Putamen (tissue), 1 donor: ENCODE data around the gene OSBPL10.

Experiments
- DNase-seq: peaks from one replicate; pipeline ENCODE4 v3.0.0-alpha.2; 2016; ENCODE audit warnings: low spot score

Gene OSBPL10

DNA sequence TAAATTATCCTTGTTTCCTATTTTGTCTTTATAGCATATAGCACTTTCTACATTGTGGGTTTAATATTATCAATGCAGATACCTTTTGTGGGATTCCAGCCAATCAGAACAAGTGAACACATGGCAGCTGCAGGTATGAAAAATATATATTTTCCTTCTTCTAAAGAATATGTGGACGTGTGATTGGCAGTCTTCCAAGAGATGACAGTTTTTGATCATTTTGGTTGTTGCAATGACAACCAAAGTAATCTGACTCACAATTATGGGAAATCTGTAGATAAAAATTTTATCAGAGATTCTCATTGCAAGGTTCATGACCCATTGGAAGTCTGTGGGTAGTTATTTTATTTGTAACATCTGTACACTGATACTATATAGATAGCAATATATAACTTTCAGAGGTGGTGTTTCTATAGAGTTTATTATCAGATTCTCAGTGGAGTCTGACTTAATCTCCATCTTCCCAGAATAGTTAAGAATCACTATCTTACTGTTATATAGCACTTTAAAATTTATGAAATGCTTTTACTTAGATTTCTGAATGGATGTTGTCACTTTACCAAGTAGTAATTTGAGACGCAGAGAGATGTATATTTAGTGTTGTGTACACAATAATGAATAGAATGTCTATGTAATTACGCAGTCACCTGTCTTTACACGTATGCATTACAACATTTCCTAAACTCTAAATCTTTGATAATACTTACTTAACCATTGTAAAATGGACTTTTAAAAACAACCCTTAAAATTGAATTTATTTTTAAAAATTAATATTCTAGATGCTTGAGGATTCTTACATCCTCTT lies 365.8 kb downstream of the OSBPL10 start:
- no peak for DNase-seq

DNA sequence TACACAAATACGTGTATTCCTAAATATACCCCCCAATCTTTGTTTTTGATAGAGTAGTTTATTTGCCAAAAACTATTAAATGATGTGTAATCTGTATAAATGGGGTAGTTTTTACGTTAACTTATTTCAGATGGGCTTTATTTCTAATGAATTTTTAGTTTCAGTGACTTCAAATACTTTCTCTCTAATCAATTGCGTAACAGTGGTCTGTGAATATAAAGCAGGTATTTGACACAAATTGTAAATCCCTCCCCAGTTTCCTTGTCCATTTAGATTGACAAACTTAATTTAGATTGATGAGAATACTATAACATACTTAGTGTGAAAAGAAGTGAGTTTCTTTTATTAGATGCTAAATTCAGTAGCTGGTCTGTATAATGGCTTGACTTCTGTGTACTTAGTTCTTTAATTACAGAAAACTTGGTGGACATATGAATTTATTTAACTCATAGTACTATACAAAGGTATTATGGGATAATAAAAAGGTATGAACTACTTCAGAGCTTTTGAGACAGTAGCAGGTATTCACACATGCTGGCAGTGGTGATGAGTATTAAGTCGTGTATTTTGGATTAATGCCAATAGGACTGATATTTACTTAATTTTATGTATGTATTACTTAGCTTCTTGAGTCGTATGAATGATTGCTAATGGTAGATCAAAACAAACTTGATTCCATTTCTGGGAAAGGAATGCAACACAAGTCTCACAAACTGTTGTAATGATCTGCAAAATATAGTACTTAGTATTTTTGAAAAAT lies 366.7 kb downstream of the OSBPL10 start:
- no peak for DNase-seq

DNA sequence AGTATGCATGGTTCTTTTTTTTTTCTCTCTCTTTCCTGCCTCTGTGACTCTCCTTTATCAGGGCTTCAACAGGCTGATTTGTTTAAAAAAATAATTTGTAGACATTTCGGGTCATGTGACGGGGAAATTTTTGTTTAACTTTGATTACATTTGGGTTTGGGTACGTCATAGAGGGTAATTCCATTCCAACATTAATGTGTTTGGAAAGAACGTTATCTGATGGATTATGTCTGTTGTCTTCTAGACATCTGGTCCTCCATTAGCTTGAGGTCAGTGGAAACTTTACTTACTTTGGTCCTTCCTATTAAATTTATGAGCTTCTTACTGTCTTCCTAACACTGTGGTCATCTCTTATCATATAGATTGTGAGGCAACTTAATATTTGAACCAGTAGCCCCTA lies 367.4 kb downstream of the OSBPL10 start:
- no peak for DNase-seq

DNA sequence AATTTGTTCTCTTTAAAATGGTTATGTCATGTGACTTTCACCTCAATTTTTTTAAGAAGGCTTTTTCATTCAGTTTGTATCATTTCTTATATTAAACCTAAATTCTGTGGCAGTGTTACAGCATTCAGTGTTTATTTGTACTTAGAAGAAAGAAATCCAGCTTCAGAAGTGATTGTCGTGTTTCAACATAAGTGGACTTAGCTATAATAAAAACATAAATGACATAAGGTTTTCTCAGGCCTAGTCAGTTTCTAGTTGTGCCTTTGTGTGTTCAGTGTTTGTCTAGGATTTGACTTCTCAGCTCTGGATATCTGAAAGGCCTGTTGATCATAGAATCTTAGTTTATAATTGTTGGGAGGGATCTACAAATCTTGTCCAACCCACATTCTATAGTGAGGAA lies 367.9 kb downstream of the OSBPL10 start:
- DNase-seq, result no peak
